Neural cell (in vitro differentiated cells): Measurements from ENCODE around the gene MYO19. TPM values are rescaled to one million over a fixed set of nuclear protein-coding genes. Genes with fewer than 3 reads are reported as not detected.

Experiments used
- H2AFZ ChIP-seq: fragments of 200-600, 300-800 bp; sonication (generic), shearing (Covaris generic); 2 replicates; pipeline ENCODE4 v1.6.0; 2014; ENCODE audit warnings: low read depth, mild to moderate bottlenecking, antibody characterized with exemption, low read length, moderate library complexity
- H3F3A ChIP-seq: fragments of 200-600 bp; shearing (Covaris generic); 2 replicates; pipeline ENCODE4 v1.6.1; 2016; ENCODE audit warnings: mild to moderate bottlenecking, moderate library complexity, mixed read lengths, antibody characterized with exemption, low read length; ENCODE audit not compliant: insufficient read depth, poor library complexity, severe bottlenecking
- H3K27ac ChIP-seq: fragments of 200-600, 300-800 bp; sonication (generic), shearing (Covaris generic); 2 replicates; pipeline ENCODE4 v1.5.1; 2014; ENCODE audit warnings: mild to moderate bottlenecking, low read length, moderate library complexity
- H3K27me3 ChIP-seq: fragments of 300-800, 200-600 bp; sonication (generic), shearing (Covaris generic); 2 replicates; pipeline ENCODE4 v1.6.0; 2014; ENCODE audit warnings: mild to moderate bottlenecking, low read depth, low read length, moderate library complexity; ENCODE audit not compliant: insufficient read depth
- H3K36me3 ChIP-seq: fragments of 300-800, 200-600 bp; sonication (generic), shearing (Covaris generic); 2 replicates; pipeline ENCODE4 v1.5.1; 2014; ENCODE audit warnings: mild to moderate bottlenecking, antibody characterized with exemption, low read length, moderate library complexity; ENCODE audit not compliant: insufficient read depth
- H3K4me2 ChIP-seq: fragments of 300-800, 200-600 bp; sonication (generic), shearing (Covaris generic); 2 replicates; pipeline ENCODE4 v1.6.0; 2014; ENCODE audit warnings: mild to moderate bottlenecking, low read length
- H3K4me3 ChIP-seq: fragments of 300-800, 200-600 bp; sonication (generic), shearing (Covaris generic); 2 replicates; pipeline ENCODE4 v1.5.1; 2014; ENCODE audit warnings: mild to moderate bottlenecking, low read length, moderate library complexity
- H3K79me2 ChIP-seq: fragments of 200-600 bp; shearing (Covaris generic); replicated peaks from 2 replicates; pipeline ENCODE4 v1.6.0; 2014; ENCODE audit warnings: mild to moderate bottlenecking, low read length, moderate library complexity; ENCODE audit not compliant: insufficient read depth
- H3K9ac ChIP-seq: fragments of 300-800, 200-600 bp; sonication (generic), shearing (Covaris generic); 2 replicates; pipeline ENCODE4 v1.6.1; 2016; ENCODE audit warnings: mild to moderate bottlenecking, low read length, mixed read lengths
- H3K9me2 ChIP-seq: fragments of 200-600 bp; shearing (Covaris generic); 2 replicates; pipeline ENCODE4 v1.6.1; 2016; ENCODE audit warnings: mild to moderate bottlenecking, low read length, mixed read lengths; ENCODE audit not compliant: insufficient read depth
- H3K9me3 ChIP-seq: fragments of 200-600, 300-800 bp; sonication (generic), shearing (Covaris generic); 2 replicates; pipeline ENCODE4 v1.6.1; 2016; ENCODE audit warnings: mild to moderate bottlenecking, mixed run types, low read length, moderate library complexity, mixed read lengths
- H4K20me1 ChIP-seq: fragments of 200-600 bp; shearing (Covaris generic); 2 replicates; pipeline ENCODE4 v1.6.1; 2016; ENCODE audit warnings: mild to moderate bottlenecking, mixed run types; ENCODE audit not compliant: insufficient read depth
- EP300 ChIP-seq: fragments of 450-650 bp; conservative IDR thresholded peaks from 2 replicates; pipeline ENCODE4 v1.6.1; 2014; ENCODE audit warnings: antibody characterized with exemption, mild to moderate bottlenecking, moderate library complexity; ENCODE audit not compliant: poor library complexity, severe bottlenecking
- EZH2 ChIP-seq: fragments of 200-600, 300-800 bp; shearing (Covaris generic), sonication (generic); IDR thresholded peaks from 2 replicates; pipeline ENCODE4 v1.6.1; 2014; ENCODE audit warnings: antibody characterized with exemption, low read length, borderline replicate concordance, mild to moderate bottlenecking; ENCODE audit not compliant: insufficient read depth, poor library complexity, severe bottlenecking
- MXI1 ChIP-seq: fragments of 450-650 bp; conservative IDR thresholded peaks from 2 replicates; pipeline ENCODE4 v1.6.1; 2014; ENCODE audit warnings: antibody characterized with exemption, mild to moderate bottlenecking; ENCODE audit not compliant: poor library complexity, severe bottlenecking
- POLR2AphosphoS5 ChIP-seq: IDR thresholded peaks from 2 replicates; pipeline ENCODE4 v1.6.1; 2012
- RAD21 ChIP-seq: fragments of 450-650 bp; conservative IDR thresholded peaks from 2 replicates; pipeline ENCODE4 v1.6.1; 2014; ENCODE audit warnings: antibody characterized with exemption, mild to moderate bottlenecking, moderate library complexity
- SMC3 ChIP-seq: fragments of 450-650 bp; conservative IDR thresholded peaks from 2 replicates; pipeline ENCODE4 v1.6.1; 2014; ENCODE audit warnings: antibody characterized with exemption, mild to moderate bottlenecking, moderate library complexity; ENCODE audit not compliant: poor library complexity
- TAF1 ChIP-seq: IDR thresholded peaks from 2 replicates; pipeline ENCODE4 v1.6.1; 2012; ENCODE audit warnings: low read depth
- polyA plus RNA-seq: library from polyadenylated mRNA; depleted of rRNA; stranded (reverse); fragments of >200 nt; gene quantifications from 2 replicates; pipeline ENCODE4 v1.2.3, GENCODE V29; 2014
- TF ChIP-seq, protein P1 (sequence below): IDR thresholded peaks from 2 replicates; pipeline ENCODE4 v1.6.1; 2012; ENCODE audit warnings: borderline replicate concordance
- TF ChIP-seq, protein P2 (sequence below): fragments of 450-650 bp; IDR thresholded peaks from 2 replicates; pipeline ENCODE4 v1.5.1; 2014; ENCODE audit warnings: antibody characterized with exemption, mild to moderate bottlenecking, moderate library complexity; ENCODE audit not compliant: poor library complexity, severe bottlenecking

The MYO19 gene
- polyA plus RNA-seq, 1 donor from 2014 or later: 51.5 TPM

DNA sequence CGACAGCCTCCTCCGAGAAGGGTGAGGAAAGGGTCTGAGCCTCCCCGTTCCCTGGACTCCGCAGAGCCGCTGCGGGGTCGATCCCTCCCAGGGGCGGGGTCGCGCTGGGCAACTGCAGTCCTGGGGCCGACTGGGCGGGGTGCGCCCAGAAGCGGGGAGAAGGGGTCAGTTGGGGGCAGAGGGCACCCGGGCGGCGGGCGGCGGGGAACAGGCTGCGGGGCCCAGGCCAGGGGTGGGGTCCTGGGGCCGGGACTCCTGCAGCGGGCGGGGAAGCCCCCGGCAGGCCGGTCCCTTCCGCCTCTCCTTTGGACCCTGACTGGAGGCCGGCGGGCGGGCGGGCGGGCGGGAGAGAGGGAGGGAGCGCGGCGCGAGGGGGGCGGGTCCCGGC, 10.4 kb upstream of the MYO19 start:
- Histone ChIP-seq H3K4me2 (no peak overlapping the region), H3K9me2 (no peaks in the 10 kb centered on the region), H3F3A (peaks cover 4% of the 10 kb centered on the region), H4K20me1 (no peaks in the 10 kb centered on the region), H3K9me3 (no peaks in the 10 kb centered on the region), H3K79me2 (peaks cover 45% of the 10 kb centered on the region), H3K27ac (peak overlapping the region; percentile 99), H3K9ac (peak overlapping the region; percentile 100), H2AFZ (peak overlapping the region; percentile 99), H3K4me3 (peak overlapping the region; percentile 99), H3K36me3 (no peaks in the 10 kb centered on the region), H3K27me3 (no peaks in the 10 kb centered on the region)
- TF ChIP-seq RAD21: no peak
- no peak for TF ChIP-seq POLR2AphosphoS5
- no peak for TF ChIP-seq SMC3
- TF ChIP-seq EP300: no peak
- no peak for TF ChIP-seq EZH2
- TF ChIP-seq, protein P1, sequence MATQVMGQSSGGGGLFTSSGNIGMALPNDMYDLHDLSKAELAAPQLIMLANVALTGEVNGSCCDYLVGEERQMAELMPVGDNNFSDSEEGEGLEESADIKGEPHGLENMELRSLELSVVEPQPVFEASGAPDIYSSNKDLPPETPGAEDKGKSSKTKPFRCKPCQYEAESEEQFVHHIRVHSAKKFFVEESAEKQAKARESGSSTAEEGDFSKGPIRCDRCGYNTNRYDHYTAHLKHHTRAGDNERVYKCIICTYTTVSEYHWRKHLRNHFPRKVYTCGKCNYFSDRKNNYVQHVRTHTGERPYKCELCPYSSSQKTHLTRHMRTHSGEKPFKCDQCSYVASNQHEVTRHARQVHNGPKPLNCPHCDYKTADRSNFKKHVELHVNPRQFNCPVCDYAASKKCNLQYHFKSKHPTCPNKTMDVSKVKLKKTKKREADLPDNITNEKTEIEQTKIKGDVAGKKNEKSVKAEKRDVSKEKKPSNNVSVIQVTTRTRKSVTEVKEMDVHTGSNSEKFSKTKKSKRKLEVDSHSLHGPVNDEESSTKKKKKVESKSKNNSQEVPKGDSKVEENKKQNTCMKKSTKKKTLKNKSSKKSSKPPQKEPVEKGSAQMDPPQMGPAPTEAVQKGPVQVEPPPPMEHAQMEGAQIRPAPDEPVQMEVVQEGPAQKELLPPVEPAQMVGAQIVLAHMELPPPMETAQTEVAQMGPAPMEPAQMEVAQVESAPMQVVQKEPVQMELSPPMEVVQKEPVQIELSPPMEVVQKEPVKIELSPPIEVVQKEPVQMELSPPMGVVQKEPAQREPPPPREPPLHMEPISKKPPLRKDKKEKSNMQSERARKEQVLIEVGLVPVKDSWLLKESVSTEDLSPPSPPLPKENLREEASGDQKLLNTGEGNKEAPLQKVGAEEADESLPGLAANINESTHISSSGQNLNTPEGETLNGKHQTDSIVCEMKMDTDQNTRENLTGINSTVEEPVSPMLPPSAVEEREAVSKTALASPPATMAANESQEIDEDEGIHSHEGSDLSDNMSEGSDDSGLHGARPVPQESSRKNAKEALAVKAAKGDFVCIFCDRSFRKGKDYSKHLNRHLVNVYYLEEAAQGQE: no peak
- no peak for TF ChIP-seq TAF1
- no peak for TF ChIP-seq MXI1
- TF ChIP-seq, protein P2, sequence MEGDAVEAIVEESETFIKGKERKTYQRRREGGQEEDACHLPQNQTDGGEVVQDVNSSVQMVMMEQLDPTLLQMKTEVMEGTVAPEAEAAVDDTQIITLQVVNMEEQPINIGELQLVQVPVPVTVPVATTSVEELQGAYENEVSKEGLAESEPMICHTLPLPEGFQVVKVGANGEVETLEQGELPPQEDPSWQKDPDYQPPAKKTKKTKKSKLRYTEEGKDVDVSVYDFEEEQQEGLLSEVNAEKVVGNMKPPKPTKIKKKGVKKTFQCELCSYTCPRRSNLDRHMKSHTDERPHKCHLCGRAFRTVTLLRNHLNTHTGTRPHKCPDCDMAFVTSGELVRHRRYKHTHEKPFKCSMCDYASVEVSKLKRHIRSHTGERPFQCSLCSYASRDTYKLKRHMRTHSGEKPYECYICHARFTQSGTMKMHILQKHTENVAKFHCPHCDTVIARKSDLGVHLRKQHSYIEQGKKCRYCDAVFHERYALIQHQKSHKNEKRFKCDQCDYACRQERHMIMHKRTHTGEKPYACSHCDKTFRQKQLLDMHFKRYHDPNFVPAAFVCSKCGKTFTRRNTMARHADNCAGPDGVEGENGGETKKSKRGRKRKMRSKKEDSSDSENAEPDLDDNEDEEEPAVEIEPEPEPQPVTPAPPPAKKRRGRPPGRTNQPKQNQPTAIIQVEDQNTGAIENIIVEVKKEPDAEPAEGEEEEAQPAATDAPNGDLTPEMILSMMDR: no peak

DNA sequence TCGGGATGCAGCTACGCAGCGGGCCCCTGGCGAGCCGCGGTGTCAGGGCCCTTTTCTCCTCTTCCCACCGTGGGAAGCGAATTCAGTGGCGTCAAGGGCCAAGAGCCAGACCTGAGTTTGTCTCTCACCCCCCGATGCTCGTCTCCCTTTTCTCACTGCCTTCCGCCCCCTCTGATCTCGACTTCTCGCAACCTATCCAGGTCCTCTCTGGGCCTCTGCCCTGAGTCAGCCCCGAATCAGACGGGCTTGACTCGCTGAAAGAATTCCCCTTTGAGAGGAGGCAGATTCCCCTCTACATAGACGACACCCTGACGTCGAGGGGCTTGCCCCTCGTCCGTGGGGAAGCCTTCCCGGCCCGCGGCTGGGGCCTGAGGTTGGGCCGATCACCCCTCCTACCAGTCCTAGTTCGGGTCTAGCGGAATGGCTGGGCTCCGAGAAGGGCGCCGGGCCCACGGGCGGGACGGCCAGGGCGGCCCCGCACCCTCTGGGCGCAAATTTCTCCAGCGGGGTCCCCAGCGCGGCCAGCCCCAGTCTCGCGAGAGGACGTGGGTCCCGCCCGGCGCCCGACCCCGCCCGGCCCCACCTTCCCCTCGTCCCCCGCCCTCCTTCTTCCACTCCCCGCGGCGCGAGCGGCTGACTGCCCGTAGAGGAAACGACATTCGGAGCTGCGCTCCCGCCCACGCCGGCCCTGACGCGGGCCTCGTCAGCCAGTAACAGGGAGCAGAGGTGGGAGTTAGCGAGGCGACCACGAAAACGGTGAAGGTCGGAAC, 9.8 kb upstream of the MYO19 start, which contains the start of gene GGNBP2:
TSS of gene GGNBP2 (plus strand) at position 613 of the 770 bp plus-strand sequence. CDS start 806 bp downstream, outside the sequence.
- Histone ChIP-seq H3K4me2 (peak within 1 kb of the TSS; percentile 49), H4K20me1 (no peaks in the 10 kb centered on the region), H3K9me2 (no peaks in the 10 kb centered on the region), H3K36me3 (no peaks in the 10 kb centered on the region), H3K79me2 (peaks cover 39% of the 10 kb centered on the region), H3K9ac (peak within 1 kb of the TSS; percentile 100), H3K27ac (peak within 1 kb of the TSS; percentile 99), H3F3A (peaks cover 4% of the 10 kb centered on the region), H3K27me3 (no peaks in the 10 kb centered on the region), H2AFZ (peak within 1 kb of the TSS; percentile 99), H3K9me3 (no peaks in the 10 kb centered on the region), H3K4me3 (peak within 1 kb of the TSS; percentile 99)
- TF ChIP-seq EP300 (no peak), POLR2AphosphoS5 (peak; percentile 82), MXI1 (peak; percentile 39)
- TF ChIP-seq, protein P2: no peak
- TF ChIP-seq, protein P1: peak; percentile 63
